ENCODE measurements around the gene DKK3.

DKK3 gene

GRCh38 chr11:11980841-11981308, 27.6 kb downstream of the DKK3 start:
- DNase-seq, result no peak

DNA sequence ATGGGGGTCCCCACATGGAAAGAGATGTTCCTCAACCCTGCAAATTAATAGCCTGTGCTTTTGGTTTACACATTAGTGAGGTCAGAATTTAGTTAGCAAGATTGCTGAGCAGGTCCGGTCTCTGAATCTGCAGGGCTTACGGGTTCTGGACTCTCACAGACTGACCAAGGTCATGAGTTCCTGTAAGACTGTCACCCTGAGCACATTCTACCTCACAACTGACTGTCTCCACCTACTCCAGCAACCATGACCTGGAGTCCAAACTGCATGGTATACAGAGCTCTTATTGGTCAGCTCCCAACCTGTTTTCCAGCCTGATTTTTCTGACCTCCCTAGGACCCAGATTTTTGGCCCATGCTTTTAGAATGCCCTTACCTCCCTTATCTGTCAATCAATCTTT, 28.2 kb downstream of the DKK3 start:
- no peak for DNase-seq

DNA sequence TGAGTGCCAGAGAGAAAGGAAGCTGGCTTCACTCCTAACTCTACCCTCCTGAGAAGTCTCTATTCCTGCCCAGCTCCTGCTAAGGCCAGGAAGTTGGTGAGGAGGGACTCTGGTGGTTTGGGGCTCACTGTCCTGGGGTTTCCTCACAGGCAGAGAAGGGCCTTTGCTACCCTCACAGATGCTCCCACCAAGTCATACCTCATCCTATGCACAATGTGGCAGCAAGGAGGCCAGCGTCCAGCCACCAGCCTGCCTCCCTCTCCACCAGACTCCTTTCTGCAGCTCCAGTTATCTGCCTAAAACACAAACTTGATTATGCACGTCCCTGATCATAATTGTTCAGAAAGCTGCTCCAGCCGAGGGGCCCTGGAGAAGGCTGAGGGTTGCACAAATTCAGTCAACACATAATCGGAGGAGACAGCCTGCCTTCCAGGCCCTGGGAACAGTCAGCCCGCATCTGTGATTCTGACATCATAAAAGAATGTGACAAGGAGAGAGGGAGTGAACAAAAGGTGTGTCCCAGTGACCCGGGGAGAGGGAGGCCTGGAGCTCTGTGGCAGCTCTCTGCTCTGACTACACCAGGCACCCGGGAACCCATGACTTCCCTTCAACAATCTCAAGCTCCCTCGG, 28.8 kb downstream of the DKK3 start:
- no peak for DNase-seq

GRCh38 chr11:11978792-11979487, 29.5 kb downstream of the DKK3 start:
- DNase-seq, result no peak

DNA sequence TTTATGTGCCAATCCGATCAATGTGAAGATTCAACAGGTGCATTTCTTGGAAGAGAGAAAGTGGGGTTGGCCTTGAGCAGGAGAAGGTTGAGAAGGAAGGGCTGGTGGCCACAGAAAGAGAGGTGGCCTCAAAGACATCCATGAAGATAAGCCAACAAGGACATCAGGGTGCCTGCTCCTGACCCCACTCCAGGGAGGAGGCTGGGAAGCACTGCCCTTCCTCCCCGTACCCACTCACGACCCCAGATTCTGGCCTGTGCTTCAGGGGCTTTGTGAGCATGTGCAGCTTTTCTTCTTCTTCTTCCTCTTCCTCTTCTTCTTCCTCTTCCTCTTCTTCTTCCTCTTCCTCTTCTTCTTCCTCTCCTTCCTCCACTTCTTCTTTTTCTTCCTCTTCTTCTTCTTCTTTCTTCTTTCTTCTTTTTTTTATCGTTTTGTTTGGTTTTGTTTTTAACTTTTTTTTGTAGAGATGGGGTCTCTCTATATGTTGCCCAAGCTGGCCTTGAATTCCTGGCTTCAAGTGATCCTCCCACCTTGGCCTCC, 30.3 kb downstream of the DKK3 start:
- no peak for DNase-seq

GRCh38 chr11:11977206-11977938, 31.1 kb downstream of the DKK3 start:
- DNase-seq, result no peak

GRCh38 chr11:11976481-11977127, 31.8 kb downstream of the DKK3 start:
- DNase-seq, result no peak

GRCh38 chr11:11975201-11976092, 33.0 kb downstream of the DKK3 start:
- no peak for DNase-seq

DNA sequence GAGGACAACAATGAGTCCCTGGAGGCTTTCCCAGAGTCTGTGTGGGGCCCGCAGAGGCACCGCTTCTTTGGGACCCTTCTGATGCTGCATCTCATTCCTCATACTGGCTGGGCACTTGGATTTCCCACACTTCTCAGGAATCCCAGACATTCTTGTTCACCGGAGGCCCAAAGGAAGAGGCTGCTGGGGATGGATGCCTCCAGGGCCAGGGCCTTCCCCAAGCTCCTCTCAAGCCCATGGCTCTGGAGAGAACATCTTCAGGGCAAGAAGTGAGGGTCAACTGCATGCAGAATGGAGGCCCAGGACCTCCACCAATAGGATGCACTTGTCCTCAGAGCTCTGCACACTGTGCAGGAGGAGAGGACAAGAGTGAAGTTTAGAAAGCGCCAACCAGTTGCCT, 34.6 kb downstream of the DKK3 start:
- no peak for DNase-seq

DNA sequence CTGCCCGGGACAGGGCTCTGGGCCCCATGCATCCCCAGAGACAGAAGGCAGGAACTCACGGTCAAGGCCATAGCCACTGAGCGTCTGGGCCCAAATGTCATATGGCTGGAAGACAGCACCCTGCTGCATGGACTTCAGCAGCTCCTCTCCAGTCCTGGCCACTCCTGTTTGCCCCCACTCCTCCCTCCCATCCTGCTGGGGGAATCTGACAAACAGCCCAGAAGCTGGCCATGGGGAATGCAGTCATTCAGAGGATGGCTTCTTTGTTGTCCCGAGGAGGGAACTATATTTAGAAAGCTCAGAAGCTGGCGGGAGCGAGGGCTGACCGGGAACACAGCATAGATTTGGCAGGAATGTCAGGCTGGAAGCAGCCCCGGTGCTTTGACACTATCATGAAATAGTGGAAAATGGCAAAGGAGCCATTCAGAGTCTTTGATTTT, 35.0 kb downstream of the DKK3 start:
- DNase-seq, result no peak

DNA sequence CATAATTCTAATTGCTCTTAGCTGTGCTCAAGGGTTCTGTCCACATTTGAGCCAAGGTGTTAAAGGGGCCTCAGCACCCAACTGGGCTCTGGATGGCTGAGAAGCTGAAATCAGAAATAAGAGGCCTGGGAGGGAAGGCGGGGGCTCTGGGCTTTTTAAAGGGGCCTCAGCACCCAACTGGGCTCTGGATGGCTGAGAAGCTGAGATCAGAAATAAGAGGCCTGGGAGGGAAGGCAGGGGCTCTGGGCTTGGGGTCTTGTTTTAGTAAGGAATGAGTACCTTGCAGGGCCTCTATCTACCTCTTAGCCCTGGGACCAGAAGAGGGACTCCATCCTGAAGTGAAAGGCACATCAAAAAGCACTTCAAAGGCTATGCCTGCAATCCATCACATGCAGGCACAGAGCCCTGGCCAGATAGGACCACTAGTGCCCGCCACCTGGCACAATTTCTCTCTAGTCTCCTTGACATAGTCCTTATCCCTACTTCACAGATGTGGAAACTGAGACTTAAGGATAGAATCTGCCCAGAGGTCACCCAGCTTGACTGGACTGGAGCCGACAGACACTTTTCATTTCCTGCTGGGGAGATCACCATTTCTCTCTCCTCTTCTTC, 35.6 kb downstream of the DKK3 start:
- DNase-seq, result no peak

GRCh38 chr11:11971906-11972547, 36.4 kb downstream of the DKK3 start:
- no peak for DNase-seq

- no peak for DNase-seq
Measured at GRCh38 chr11:11970556-11970955, 37.9 kb downstream of the DKK3 start.

GRCh38 chr11:11969380-11970215, 38.8 kb downstream of the DKK3 start:
- no peak for DNase-seq

DNA sequence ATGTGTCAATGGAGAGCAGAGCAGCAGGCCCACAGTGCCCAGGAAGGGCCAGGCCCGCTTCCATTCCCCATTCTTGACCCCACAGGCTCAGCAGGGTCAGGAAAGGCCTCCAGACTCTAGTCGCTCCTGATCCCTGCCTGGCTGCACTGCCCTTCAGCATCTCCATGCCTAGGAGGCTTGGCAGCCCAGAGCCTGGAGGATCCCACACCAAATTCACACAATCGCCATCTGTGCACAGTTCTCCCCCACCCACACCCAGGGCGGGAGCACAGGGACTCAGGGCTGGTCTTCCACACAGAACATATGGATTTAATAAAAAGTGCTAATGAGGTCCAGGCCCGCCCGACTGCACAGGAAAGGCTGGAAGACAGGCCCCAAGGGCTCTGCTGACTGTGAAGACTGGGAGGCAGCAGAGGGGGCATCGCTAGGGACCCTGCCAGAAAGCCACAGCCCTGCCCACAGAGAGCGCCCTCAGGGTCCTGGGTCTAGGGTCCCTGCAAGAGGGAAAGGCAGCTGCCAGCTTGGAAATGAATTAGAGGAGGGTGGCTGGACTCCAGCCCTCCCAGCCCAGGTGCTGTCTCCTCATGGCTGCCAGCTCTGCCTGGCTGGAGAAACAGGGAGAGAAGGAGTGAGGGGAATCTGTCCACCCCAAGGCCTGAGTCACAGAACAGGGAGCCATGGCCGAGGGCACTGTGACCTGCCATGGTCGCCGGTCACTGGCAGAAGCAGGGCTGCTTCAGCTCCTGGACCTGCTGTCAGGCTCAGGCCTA, 39.7 kb downstream of the DKK3 start:
- no peak for DNase-seq

- no peak for DNase-seq
Measured at GRCh38 chr11:11967669-11968510, 40.5 kb downstream of the DKK3 start.

DNA sequence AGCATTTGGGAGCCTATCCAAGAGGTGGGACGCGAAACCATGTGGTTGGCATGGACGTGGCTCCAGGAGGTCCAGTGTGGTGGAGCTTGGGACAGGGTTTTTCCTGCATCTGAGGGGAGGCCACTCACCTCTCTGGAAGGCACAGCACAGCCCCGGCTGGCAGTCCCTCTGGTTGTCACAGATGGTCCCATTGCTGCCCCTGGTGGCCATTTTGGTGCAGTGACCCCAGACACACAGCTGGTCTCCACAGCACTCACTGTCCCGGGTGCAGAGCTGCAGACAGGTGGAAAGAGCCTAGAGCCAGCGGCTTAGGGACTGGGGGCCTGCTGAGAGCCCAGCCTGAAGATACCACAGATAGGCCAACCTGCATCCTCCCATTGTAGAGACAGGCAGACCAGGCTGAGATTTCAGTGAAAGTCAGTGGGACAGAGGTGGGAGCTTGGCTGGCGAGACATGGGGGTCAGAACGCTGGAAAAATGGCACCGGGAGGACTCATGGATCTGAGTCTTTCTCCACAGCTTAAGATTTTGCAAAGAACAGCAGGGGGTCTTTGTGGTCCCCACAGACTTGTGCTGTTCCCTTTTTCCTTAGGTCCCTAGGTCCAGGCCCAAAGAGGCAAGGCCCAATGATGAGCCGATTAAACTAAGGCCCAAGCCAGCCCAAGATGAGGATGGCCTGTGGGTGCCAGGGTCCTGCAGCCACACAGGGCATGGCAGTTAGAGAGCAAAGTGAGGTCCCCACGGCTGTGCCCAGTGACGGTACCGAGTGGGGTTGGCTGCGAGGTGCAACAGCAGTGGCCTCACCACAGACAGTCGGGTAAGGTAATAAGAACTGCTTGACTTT, 41.4 kb downstream of the DKK3 start:
- peak; percentile 83 for DNase-seq

Measured in stimulated activated CD4-positive, alpha-beta T cell treated with anti-CD3 and anti-CD28 coated beads, Interleukin-15, amount 100 ng/mL, for 24 hours (primary cell).